HG03354 (cell line): ENCODE data around the gene IFRD1.
"Not testable (repeated sequence)": the region's sequence is repeated elsewhere in the genome, so short reads cannot be mapped to it uniquely, and the experiment has no call there.

ENCODE experiments used
- ATAC-seq: cut with Tn5 transposase; IDR thresholded peaks from one replicate; pipeline ENCODE4 v1.9.1; 2021; ENCODE audit warnings: mild to moderate bottlenecking; ENCODE audit not compliant: unreplicated experiment, poor library complexity, severe bottlenecking

Gene IFRD1

DNA sequence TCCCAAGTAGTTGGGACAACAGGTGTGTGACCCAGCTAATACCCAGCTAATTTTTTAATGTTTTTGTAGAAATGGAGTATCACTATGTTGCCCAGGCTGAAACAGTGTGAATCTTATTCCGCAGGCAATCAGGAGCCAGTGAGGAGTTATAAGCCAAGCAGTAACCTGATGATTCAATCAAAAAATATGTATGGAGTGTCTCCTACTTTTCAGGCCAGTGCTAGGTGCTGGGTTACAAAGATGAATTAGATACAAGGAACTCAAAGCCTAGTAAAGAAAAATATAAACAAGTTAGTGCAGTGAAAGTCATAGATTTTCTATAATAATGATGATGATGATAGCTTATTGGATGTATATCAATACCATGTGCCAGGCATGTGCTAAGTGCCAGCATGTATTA, 13.2 kb upstream of the IFRD1 start:
- no peak for ATAC-seq

- no peak for ATAC-seq
These were observed 10.8 kb upstream of the IFRD1 start for GRCh38 chr7:112439476-112439875.

DNA sequence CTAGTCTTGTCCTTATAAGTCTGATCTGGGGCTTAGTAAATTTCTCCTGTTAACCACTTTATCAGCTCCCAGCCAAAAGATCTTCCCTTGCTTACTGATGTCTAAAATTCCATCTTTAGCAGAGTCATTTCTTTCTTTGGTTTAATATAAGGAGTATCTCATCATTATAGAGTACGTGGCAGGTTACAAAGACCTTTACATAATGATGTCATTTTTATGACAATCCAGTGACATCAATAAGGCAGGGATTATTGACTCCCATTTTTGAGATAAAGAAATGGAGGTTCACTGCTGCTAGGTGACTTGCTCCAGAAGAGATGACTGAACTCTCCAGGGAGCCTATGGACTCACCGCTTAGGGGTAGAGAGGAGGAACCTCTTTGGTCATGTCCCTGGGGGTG, 8.1 kb upstream of the IFRD1 start:
- ATAC-seq = no peak

DNA sequence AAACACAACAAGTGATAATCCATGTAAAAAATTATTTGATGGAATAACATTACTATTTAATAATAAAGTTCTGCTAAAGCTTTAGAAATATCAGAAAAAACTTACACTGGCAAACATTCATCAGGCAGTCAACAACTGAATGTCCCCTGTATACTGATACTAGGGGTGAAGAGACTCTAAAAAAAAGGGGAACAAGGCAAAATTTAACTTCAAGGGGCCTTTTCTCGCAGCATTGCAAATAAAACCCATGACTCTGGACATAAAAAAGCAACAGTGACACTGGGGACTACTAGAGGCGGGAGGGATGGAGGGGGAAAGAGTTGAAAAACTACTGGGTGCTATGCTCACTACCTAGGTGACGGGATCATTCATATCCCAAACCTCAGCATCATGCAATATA, 5.8 kb upstream of the IFRD1 start:
- ATAC-seq = no peak

- no peak for ATAC-seq
These were observed 3.8 kb upstream of the IFRD1 start for GRCh38 chr7:112446431-112446830.

GRCh38 chr7:112447406-112447805, 2.9 kb upstream of the IFRD1 start:
- no peak for ATAC-seq

DNA sequence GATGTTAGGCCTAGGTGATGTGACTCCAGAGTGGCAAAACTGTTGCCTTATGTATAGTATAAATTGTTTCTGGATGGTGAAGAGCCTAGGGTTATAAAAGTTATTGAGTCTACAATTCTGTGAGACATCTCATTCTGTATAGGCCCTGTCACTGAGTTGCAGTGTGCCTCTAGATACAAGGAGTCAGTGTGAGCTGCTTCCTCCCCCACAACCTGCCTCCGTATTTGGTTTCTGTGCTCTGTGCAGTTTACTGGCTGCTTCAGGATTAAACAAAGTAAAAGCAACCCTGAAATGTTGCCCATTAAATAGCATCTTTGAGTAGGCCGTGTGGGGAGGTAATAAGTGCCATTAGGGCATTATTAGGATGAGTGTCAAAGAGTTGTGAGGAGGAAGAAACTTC, 1.9 kb upstream of the IFRD1 start:
- ATAC-seq = no peak

DNA sequence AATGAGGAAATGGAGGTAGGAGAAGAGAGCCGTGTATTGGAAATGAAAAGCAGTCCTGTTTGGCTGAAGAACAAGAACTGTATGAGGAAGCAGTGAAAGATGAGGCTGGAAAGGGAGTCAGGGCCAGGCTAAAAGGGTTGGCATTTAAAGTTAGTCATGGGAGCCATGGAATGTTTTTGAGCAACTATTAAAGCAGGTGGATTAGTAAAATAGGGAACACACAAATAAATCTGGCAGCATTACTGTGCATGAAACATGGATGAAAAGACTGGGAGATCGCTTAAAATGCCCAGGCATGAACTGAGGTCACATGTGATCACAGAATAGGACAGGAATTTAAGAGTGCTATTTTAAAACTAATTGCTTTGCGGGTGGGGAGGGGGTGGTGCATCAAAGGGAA, 1.4 kb upstream of the IFRD1 start:
- ATAC-seq = no peak

- no peak for ATAC-seq
These were observed 907 bp upstream of the IFRD1 start for GRCh38 chr7:112449353-112449752.

GRCh38 chr7:112450807-112451761, 824 bp downstream of the IFRD1 start:
- peak; percentile 87 for ATAC-seq

DNA sequence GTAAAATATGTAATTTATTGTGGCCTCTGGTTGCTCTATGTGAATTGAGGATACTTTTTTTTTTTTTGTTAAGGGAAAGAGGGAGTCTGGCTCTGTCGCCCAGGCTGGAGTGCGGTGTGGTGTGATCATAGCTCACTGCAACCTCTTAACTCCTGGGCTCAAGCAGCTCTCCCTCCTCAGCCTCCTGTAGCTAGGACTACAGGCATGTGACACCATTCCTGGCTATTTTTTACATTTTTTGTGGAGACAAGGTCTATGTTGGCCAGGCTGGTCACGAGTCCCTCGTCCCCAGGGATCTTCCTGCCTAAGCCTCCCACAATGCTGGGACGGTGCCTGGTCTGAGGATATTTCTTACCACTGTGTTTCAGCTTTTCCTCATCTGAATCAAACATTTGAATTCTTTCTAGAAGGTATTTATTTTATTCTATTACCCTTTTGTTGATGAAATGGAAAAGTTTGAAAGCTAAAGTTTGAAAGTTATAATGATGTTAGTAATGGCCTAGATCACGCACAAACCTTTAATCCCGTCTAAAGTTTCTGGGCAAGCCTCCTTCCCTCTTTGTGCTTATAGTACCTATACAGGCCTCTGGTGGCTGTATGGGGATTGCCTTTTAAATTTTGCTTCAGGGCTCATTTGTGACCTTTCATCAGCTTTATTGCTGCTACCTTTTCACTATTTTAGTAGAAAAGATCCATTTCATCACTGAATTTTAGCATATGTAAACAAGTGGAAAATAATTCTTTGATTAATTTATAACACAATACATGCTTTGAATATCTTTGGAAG, 2.0 kb downstream of the IFRD1 start:
- ATAC-seq = no peak

- ATAC-seq = no peak
These were observed 3.4 kb downstream of the IFRD1 start for GRCh38 chr7:112453505-112454171.

- ATAC-seq = not testable (repeated sequence)
These were observed 3.9 kb downstream of the IFRD1 start for GRCh38 chr7:112454191-112454590.

DNA sequence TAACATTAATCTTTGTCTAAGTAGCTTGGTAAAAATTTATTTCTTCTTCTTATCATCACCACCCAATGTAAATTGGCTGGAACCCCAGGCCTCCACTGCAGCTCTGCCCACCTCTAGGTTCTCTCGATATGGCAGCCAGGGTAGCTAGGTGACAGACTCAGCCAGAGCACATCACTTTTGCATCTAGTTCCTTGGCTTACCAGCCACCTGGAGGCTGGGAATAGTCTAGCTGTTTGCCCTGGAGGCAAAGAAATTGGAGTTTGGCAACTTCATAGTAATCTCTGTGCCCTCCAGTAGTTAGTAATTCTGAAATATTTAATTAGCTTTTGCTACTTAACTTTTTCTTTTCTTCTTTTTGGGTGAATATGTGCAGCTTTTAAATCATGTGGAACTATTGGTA, 9.4 kb downstream of the IFRD1 start:
- ATAC-seq = no peak

- ATAC-seq = no peak
These were observed 12.0 kb downstream of the IFRD1 start for GRCh38 chr7:112462236-112462635.

DNA sequence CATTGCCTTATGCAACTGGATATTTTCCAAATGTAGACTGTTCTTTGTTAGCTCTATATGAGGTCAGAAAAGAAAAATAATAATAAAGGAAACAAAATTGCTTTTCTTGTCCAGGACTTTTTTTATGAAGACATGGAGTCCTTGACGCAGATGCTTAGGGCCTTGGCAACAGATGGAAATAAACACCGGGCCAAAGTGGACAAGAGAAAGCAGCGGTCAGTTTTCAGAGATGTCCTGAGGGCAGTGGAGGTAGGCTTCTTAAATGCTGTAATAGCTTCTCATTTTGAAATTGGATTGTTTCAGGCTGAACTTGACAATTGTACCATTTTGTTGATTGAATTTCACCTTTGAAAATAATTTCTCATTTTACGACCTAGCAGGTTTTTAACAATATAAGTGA, 17.6 kb downstream of the IFRD1 start:
- no peak for ATAC-seq

- no peak for ATAC-seq
These were observed 19.9 kb downstream of the IFRD1 start for GRCh38 chr7:112470194-112470593.

DNA sequence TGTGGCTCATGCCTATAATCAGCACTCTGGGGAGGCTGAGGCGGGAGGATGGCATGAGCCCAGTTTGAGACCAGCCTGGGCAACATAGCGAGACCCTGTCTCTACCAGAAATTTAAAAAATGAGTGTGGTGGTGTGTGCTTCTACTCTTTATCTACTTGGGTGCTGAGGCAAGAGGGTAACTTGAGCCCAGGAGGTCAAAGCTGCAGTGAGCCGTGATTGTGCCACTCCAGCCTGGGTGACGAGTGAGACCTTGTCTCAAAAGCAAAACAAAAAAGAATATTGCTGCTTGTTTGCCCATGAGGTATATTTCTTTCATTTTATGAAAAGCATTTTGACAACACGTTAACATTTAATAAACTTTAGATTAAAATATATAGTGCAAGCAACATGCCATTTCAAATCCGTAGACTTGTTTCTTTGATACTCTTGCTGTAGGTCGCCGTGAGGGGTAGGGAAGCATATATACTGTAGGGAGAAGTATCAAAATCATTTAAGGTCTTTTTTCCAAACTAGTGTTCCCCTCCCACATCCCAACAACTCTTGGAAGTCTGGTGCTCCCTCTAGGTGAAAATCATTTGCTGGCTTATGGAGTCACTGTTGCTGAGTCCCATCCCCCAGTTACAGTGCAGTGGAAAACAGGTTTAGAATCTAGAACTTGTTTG, 26.3 kb downstream of the IFRD1 start:
- ATAC-seq = no peak

- peak; percentile 42 for ATAC-seq
These were observed 31.0 kb downstream of the IFRD1 start for GRCh38 chr7:112481121-112481736.
